PFSK-1 (cell line): ENCODE results near the gene LZIC. TPM values are rescaled to one million over a fixed set of nuclear protein-coding genes. Genes with fewer than 3 reads are reported as not detected.

Experiments
- FOXP2 ChIP-seq: optimal IDR thresholded peaks from 2 replicates; pipeline ENCODE3; 2011; ENCODE audit warnings: borderline replicate concordance, control low read depth, inconsistent platforms; ENCODE audit not compliant: insufficient read depth; ENCODE audit errors: extremely low read length, extremely low read depth
- POLR2AphosphoS5 ChIP-seq: IDR thresholded peaks from 2 replicates; pipeline ENCODE4 v1.6.1; 2012; ENCODE audit warnings: low read depth, mild to moderate bottlenecking, control low read depth, low read length, moderate library complexity
- SIN3A ChIP-seq: IDR thresholded peaks from 2 replicates; pipeline ENCODE4 v1.6.1; 2012; ENCODE audit warnings: mild to moderate bottlenecking, low read length, moderate library complexity, borderline replicate concordance; ENCODE audit not compliant: insufficient read depth
- TAF1 ChIP-seq: IDR thresholded peaks from 2 replicates; pipeline ENCODE4 v1.6.1; 2012; ENCODE audit warnings: low read length, control low read depth, borderline replicate concordance; ENCODE audit not compliant: insufficient read depth
- polyA plus RNA-seq: library from polyadenylated mRNA; unstranded; fragments of >200 nt; gene quantifications from one replicate; pipeline ENCODE4 v1.2.1, GENCODE V29; 2012; ENCODE audit warnings: low read depth, missing spikeins; ENCODE audit not compliant: insufficient read length
- TF ChIP-seq, protein P1 (sequence below), 2 experiments: IDR thresholded peaks; 2 replicates each; pipeline versions ENCODE4 v1.6.1 to v1.8.0; 2011 to 2012; ENCODE audit warnings: low read depth in 2 of 2, low read length in 2 of 2, control low read depth in 1 of 2, inconsistent platforms in 1 of 2, mild to moderate bottlenecking in 1 of 2, moderate library complexity in 1 of 2; ENCODE audit not compliant: insufficient read depth in 1 of 2

LZIC gene
- polyA plus RNA-seq: 13.8 TPM

GRCh38 chr1:9942939-9943788, at the start of gene LZIC, which contains the start of gene NMNAT1:
Gene LZIC (minus strand): TSS chr1:9943391. CDS start chr1:9936619, 6,772 bp downstream.
Gene NMNAT1 (plus strand): TSS chr1:9943475. CDS start chr1:9972074, 28,599 bp downstream.
- peak; percentile 81 for TF ChIP-seq POLR2AphosphoS5
- TF ChIP-seq SIN3A: peak; percentile 76
- peak; percentile 74 for TF ChIP-seq FOXP2
- TF ChIP-seq, protein P1, sequence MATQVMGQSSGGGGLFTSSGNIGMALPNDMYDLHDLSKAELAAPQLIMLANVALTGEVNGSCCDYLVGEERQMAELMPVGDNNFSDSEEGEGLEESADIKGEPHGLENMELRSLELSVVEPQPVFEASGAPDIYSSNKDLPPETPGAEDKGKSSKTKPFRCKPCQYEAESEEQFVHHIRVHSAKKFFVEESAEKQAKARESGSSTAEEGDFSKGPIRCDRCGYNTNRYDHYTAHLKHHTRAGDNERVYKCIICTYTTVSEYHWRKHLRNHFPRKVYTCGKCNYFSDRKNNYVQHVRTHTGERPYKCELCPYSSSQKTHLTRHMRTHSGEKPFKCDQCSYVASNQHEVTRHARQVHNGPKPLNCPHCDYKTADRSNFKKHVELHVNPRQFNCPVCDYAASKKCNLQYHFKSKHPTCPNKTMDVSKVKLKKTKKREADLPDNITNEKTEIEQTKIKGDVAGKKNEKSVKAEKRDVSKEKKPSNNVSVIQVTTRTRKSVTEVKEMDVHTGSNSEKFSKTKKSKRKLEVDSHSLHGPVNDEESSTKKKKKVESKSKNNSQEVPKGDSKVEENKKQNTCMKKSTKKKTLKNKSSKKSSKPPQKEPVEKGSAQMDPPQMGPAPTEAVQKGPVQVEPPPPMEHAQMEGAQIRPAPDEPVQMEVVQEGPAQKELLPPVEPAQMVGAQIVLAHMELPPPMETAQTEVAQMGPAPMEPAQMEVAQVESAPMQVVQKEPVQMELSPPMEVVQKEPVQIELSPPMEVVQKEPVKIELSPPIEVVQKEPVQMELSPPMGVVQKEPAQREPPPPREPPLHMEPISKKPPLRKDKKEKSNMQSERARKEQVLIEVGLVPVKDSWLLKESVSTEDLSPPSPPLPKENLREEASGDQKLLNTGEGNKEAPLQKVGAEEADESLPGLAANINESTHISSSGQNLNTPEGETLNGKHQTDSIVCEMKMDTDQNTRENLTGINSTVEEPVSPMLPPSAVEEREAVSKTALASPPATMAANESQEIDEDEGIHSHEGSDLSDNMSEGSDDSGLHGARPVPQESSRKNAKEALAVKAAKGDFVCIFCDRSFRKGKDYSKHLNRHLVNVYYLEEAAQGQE (IDR thresholded peaks at IDR 0.05; ENCODE audit: insufficient read depth in 1 of 2, low read depth in 2 of 2, low read length in 2 of 2): 0 out of 4 replicates have a peak, but pooled peaks have one; percentile 13 to 45
- TF ChIP-seq TAF1: peak; percentile 87; the same call in 1 of the 2 replicates

DNA sequence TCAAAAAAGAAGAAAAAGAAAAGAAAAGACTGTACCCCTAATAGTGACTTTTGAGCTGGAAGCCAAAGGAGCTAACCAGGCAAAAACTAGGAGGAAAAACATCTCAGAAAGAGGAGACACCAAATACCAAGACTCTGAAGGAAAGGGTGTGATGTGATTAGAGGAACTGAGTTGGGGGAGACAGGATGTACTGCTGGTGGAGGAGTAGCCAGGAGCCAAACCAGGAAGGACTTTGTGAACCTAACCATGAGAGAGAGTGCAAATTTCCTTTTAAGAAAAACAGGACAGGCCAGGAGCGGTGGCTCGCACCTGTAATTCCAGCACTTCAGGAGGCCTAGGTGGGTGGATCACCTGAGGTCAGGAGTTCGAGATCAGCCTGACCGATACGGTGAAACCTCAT, 49.7 kb upstream of the LZIC start:
- TF ChIP-seq, protein P1 (IDR thresholded peaks at IDR 0.05; ENCODE audit: insufficient read depth in 1 of 2, low read depth in 2 of 2, low read length in 2 of 2): no peak
- TF ChIP-seq FOXP2 (no peak), TAF1 (no peak), POLR2AphosphoS5 (no peak), SIN3A (no peak)

- TF ChIP-seq SIN3A: no peak
- no peak for TF ChIP-seq FOXP2
- no peak for TF ChIP-seq POLR2AphosphoS5
- TF ChIP-seq, protein P1 (IDR thresholded peaks at IDR 0.05; ENCODE audit: insufficient read depth in 1 of 2, low read depth in 2 of 2, low read length in 2 of 2): no peak
- TF ChIP-seq TAF1: no peak
Observed at GRCh38 chr1:9990944-9991343, 47.8 kb upstream of the LZIC start.

DNA sequence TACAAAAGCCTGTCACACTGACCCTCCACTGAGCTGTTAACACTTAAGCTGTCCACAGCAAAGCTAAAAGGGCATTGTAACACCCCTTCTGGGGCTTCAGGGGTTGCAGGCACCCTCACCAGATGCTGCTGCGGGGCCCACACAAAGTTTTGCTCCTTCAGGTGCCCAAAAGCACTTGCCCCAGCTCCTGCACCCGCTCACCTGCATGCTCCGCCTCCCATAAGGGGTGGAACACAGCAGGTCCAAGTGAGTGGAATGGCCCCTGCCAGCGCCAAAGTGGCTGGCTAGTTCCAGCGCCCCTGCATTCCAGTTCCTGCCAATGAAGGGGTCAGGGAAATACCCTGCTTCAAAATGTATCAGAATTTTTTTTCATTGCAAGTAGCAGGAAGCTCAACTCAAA, 46.6 kb upstream of the LZIC start:
- TF ChIP-seq FOXP2: no peak
- TF ChIP-seq, protein P1 (IDR thresholded peaks at IDR 0.05; ENCODE audit: insufficient read depth in 1 of 2, low read depth in 2 of 2, low read length in 2 of 2): no peak
- no peak for TF ChIP-seq TAF1
- no peak for TF ChIP-seq POLR2AphosphoS5
- TF ChIP-seq SIN3A: no peak
